ENCODE results near the gene SORD. TPM values are rescaled to one million over a fixed set of nuclear protein-coding genes. Genes with fewer than 3 reads are reported as not detected.
A peak's percentile ranks its signal among the peaks of the same experiment; 100 is the strongest.

The SORD gene
- total RNA-seq, 1 donor from 2014 or later: 10.5 TPM

DNA sequence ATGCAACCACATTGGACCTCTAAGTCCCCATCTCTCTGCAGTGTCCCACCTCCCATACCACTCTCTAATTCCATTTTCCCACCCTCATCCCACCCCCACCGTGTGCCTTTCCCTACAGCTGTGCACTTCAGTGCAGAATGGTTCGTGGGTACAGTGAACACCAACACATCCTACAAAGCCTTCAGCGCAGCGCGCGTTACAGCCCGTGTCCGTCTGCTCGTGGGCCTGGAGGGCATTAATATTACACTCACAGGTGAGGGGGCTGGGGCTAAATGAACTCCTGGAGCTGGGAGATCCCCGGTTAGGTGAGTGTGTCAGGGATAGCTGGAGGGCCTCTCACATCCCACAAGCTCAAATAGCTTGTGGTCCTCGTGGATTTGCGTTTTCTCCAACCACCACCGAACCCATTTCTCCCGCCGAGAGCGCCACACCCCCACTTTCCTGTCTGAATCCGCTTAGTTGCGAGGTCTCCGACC, 93.0 kb downstream of the SORD start:
- TF ChIP-seq CTCF (IDR thresholded peaks at IDR 0.05): no peak
- intact Hi-C loops (cut with DNase I): no loop called here
- Histone ChIP-seq H3K4me1 (peaks cover 42% of the 10 kb centered on the region), H3K36me3 (peaks cover 8% of the 10 kb centered on the region), H3K4me3 (no peak overlapping the region), H3K27me3 (ENCODE audit: low read depth) (peaks cover 82% of the 10 kb centered on the region), H3K9me3 (no peaks in the 10 kb centered on the region), H3K27ac (no peak overlapping the region)
- ATAC-seq (no peak), DNase-seq (no peak)

DNA sequence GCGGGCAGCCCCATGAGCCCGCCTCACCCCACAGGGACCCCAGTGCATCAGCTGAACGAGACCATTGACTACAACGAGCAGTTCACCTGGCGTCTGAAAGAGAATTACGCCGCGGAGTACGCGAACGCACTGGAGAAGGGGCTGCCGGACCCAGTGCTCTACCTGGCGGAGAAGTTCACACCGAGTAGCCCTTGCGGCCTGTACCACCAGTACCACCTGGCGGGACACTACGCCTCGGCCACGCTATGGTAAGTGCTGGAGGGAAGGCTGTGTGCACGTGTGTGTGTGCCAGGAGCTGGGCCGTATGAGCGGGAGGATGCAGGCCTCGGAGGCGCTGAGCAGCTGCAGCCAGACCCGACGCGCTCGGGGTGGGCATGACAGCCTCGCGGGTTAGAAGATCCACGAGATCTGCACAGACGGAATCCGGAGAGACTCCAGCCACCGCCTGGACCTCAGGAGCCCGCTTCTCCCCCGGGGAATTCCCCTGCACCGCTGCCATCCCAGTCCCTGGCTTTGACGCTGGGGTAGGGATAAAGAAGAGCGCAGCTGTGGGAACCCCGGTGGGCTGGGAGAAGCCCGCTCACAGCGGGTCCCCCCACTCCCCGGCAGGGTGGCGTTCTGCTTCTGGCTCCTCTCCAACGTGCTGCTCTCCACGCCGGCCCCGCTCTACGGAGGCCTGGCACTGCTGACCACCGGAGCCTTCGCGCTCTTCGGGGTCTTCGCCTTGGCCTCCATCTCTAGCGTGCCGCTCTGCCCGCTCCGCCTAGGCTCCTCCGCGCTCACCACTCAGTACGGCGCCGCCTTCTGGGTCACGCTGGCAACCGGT, 93.7 kb downstream of the SORD start:
- peaks cover 78% of the 10 kb centered on the region for H3K27me3 ChIP-seq (ENCODE audit: low read depth)
- H3K4me3 ChIP-seq: peak overlapping the region; percentile 9
- intact Hi-C loops (cut with DNase I): no loop called here
- H3K9me3 ChIP-seq: no peaks in the 10 kb centered on the region
- peaks cover 42% of the 10 kb centered on the region for H3K4me1 ChIP-seq
- DNase-seq (peak; percentile 44), ATAC-seq (peak in 1 of 2 donors; percentile 3)
- no peak for TF ChIP-seq CTCF (IDR thresholded peaks at IDR 0.05)
- peaks cover 8% of the 10 kb centered on the region for H3K36me3 ChIP-seq
- H3K27ac ChIP-seq: no peak overlapping the region

GRCh38 chr15:45117308-45118130, 94.5 kb downstream of the SORD start:
- H3K27me3 ChIP-seq (ENCODE audit: low read depth): peaks cover 70% of the 10 kb centered on the region
- peak; percentile 11 to 16 for ATAC-seq
- peak overlapping the region; percentile 26 for H3K4me3 ChIP-seq

DNA sequence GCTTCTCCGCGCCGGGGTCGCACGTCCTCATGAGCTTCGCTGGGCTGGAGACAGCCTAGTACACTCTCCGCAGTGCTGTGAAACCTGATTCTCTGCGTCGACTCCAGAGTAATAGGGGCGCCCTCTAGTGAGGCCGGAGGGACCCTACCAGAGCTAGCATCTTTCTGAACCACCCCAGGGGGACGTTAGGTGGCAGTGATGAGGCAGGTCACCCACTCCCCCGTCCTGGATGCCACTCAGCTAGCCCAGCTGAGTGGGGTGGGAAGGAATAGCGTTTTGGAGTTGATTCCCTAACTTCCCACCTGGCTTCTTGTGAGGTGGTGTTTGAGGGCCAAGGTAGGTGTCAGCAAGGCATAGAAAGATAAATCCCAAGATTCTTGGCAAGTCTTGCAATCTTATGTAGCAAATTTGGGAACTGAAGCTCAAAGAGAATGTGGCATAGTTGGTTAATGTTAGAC, 95.2 kb downstream of the SORD start:
- Histone ChIP-seq H3K27ac (no peak overlapping the region), H3K36me3 (peaks cover 8% of the 10 kb centered on the region), H3K4me3 (peak overlapping the region; percentile 26), H3K4me1 (peaks cover 31% of the 10 kb centered on the region), H3K9me3 (no peaks in the 10 kb centered on the region), H3K27me3 (ENCODE audit: low read depth) (peaks cover 64% of the 10 kb centered on the region)
- peak; percentile 96 for TF ChIP-seq CTCF (IDR thresholded peaks at IDR 0.05)
- intact Hi-C loops (cut with DNase I): no loop called here
- peak; percentile 86 for DNase-seq
- peak; percentile 88 to 94 for ATAC-seq

More at GRCh38 chr15:45117308-45118130, 94.5 kb downstream of the SORD start:
- Histone ChIP-seq H3K27ac (no peak overlapping the region), H3K36me3 (peaks cover 8% of the 10 kb centered on the region), H3K4me1 (peaks cover 37% of the 10 kb centered on the region), H3K9me3 (no peaks in the 10 kb centered on the region)
- intact Hi-C loops (cut with DNase I): no loop called here
- DNase-seq: no peak
- TF ChIP-seq CTCF (IDR thresholded peaks at IDR 0.05): no peak

- Histone ChIP-seq H3K27ac (no peak overlapping the region), H3K27me3 (ENCODE audit: low read depth) (peaks cover 55% of the 10 kb centered on the region), H3K9me3 (no peaks in the 10 kb centered on the region), H3K4me1 (peaks cover 26% of the 10 kb centered on the region), H3K36me3 (peaks cover 8% of the 10 kb centered on the region), H3K4me3 (no peak overlapping the region)
- ATAC-seq (no peak), DNase-seq (peak; percentile 14)
- no peak for TF ChIP-seq CTCF (IDR thresholded peaks at IDR 0.05)
- intact Hi-C loops (cut with DNase I): no loop called here
Observed at GRCh38 chr15:45118996-45119395, 96.0 kb downstream of the SORD start.

Data from lower lobe of right lung (tissue), 2 donors.